NK-92 (cell line): ENCODE measurements around the gene TIAM2.

Experiments
- DNase-seq: peaks from one replicate; lab custom pipeline; 2025; ENCODE audit not compliant: unreplicated experiment; lab: John Stamatoyannopoulos, UW

Gene TIAM2

DNA sequence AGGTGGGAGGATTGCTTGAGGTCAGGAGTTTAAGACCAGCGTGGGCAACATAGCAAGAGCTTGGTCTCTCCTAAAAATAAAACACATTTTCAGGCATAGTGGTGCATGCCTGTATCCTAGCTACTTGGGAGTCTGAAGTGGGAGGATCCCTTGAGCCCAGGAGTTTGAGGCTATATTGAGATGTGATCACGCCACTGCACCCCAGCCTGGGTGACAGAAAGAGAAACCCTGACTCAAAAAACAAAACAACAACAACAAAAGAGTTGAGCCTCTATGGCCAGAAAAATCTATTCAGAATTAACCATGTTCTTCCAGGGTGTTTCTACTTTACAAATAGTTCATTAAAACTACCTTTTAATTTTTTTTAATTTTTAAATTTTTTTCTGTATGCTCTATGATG is 60.6 kb downstream of the TIAM2 start:
- no peak for DNase-seq

DNA sequence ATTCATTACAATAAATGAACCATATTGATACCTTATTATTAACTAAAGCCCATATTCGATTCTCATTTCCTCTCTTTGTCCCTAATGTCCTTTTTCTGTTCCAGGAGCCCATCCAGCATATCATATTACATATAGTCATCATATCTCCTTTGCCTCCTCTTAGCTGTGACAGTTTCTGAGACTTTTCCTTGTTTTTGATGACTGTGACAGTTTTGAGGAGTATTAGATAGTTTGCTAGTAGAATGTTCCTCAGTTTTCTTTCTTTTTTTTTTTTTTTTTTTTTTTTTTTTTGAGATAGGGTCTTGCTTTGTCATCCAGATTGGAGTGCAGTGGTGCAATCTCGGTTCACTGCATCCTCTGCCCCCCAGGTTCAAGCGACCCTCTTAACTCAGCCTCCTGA is 61.6 kb downstream of the TIAM2 start:
- no peak for DNase-seq

DNA sequence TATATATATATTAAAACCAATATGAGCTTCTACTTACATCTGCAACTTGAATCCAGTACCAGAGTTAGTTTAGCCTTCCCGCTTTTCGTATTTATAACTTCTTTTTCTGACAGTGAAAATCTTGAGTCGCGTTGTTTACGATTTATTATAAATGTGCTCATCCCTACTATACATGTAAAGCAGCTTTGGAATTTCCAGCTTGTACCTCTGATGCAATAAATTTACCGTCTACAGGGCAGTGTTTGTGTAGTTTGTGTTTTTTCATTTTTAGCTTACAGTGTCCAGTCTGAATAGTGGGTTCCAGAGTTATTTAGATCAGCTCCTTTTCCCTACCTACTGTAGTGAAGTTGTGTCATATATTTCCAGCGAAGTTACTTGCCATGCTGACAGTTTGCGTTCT is 66.3 kb downstream of the TIAM2 start:
- DNase-seq = no peak

DNA sequence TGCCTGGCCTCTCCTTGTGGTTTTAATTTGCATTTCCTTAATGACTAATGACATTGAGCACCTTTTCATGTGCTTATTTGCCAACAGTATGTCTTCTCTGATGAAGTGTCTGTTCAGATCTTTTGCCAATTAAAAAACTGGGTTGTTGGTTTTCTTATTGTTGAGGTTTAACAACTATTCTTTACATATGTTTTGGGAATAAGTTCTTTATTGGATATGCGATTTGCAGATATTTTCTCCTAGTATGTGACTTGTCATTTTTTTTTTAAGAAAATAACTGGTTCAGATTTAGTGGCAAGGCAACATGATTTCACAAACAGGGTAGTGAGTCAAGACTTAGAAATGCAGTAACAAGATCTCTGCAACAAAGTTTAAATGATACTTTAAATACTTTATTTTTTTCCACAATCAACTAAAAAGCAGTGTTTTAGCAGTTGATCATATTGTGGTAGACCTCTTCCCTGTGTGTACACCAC is 67.8 kb downstream of the TIAM2 start:
- DNase-seq = no peak

DNA sequence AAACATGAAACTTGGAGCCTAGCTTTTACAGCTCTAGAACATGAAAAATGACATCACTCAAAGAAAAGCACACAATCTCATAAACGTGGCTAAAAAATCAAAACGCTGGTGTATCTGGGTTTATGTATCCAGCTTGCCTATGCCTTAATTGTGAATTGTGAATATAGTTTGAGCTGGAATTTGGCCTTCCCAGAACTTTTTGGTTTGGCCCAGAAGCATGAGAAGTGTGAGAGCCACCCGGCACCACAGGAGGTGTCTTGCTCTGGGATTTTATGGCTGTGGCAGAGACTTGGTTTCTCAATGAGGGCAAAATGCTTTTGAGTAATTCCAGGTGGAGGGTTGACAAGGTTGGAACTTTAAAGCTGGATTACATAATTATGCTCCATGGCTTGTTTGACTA is 69.2 kb downstream of the TIAM2 start:
- DNase-seq = no peak

DNA sequence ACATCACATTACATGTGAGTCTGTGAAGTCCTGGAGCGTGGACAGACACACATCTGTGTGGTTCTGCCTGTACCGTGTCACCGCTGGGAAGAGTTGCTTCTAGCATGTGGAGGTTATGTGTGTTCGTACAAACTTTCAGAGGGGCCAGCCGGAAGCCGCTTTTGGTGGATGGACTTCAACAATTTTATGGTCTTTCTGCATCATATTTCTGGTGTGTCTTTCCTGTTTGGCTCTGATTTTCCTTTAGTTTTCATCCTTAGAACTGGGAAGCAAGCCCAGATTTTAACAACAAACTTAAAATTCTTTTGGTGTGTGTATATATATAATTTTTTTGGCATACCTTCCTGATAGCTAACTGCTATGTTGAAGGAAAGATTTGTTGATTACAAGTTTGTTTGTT is 71.2 kb downstream of the TIAM2 start:
- DNase-seq = no peak

DNA sequence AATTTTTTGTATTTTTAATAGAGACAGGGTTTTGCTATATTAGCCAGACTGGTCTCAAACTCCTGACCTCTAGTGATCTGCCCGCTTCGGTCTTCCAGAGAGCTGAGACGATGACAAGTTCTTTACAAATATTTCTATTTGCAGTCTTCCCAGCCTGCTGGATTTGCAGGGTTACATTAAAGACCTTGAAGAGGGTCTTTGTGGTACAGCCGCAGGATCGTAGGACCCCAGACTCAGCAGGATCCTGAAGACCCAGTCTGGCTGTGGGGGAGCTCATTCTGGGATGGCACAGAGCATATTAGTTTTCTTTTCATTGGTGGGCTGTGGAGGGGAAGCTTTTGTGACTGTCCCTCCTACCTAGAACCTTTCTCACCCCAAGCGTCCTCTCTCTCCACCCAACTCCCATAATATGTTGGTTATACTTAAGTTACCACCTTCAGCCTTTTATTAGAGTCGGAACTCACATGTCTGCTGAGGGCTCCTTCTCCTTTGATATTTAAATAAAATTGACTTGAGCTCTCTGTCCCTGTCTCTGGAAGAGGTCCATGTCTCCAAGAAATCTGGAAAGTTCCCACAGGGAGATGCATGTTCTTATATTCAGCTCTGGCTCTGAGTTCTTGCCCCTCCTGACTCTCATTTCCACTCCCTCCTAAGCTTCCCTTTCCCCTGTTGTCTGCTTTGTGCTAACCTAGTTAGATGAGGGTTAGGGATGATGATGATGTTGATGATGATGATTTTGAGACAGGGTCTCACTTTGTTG is 72.0 kb downstream of the TIAM2 start:
- no peak for DNase-seq

DNA sequence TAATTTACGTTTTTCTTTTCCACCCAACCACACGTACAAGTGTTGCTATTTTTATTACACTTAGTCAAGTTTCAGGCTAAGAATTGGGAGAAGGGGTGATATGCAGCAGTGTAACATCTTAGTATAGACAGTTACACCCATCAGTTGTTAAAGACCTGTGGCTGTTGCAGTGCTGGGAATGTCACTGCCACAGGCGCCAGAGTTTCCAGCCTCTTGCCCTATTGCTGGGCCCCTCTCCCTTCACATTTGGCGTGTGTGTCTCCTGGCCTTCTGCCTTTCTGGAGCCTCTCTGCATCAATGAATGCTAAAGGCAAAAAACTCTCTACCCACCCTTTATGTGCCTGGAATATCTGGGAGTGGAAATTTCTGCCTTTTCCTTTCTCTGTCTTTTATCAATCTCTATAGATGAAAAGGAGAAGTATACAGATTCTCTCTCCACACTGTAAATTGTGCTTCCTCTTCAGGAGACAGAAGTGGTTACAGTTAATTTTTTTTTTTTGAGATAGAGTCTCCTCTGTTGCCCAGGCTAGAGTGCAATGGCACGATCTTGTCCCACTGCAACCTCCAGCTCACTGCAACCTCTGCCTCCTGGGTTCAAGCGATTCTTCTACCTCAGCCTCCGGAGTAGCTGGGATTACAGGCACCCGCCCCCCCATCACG is 73.0 kb downstream of the TIAM2 start:
- DNase-seq = no peak

DNA sequence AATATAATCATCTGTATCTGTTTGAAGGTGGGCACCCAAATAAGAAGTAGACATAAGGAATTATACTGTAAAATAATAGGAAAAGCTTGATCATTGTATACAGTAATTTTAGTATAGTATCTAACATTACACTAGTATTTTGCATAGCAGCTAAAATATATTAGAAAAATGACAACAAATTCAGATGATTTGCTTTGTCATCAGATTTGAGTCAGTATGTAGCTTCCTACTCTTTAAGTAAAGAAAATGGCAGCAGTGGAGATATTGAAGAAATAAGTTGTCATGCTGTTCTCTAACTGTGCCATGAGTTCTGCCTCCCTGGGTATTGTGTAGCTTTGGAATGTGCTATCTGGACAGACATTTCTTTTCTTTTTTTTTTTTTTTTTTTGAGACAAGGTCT is 74.4 kb downstream of the TIAM2 start:
- DNase-seq = no peak

DNA sequence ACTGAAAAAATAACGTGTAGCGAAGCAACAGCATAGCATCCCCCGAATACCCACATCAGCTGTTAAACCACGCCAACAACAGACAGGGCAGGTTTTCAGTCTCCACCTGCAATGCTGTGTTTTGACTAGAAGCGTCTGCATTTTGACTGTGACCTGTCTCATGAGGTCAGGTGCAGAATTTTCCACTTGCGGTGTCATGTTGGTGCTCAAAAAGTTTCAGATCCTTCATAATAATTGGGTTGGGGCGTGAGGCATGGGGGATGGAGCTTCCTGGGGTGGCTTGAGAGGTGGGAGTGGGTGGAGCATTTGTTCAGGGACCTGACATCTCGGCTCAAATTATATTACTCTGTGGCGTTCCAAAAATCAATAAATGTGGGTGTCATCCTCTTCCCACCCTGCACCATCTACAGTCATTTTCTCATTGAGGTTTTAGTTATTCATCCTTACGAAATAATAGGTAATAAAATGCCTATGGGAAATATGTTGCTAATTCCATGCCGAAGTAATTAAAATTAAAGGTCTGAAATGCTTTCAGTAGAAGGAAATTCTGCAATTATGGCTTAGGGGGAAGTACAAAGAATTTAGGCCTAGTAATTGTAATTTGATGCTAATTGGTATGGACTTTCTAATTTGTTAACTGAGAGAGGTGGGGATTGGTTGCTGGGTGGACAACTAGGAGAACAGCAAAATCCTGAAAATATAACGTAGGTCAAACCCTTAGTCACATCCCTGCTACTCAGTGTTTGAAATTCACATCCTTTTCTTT is 81.0 kb downstream of the TIAM2 start:
- DNase-seq = no peak

DNA sequence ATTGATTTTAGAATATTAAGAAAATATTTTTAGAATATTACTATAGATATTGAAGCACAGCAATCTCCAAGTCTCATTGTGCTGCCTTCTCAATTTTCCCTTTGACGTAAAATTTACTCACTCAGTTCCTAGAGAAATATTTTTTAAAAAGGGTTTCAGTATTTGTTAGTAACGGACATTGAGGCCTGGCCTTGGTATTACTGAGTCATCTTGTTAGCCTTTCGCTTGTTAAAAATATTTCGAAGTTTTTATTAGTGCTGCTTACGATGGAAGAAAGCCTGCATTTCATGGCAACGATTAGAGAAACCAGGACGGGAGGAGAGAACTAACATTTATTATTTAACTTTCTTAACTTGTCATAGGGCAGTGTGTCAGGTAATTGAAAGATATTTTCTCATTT is 82.2 kb downstream of the TIAM2 start:
- no peak for DNase-seq

DNA sequence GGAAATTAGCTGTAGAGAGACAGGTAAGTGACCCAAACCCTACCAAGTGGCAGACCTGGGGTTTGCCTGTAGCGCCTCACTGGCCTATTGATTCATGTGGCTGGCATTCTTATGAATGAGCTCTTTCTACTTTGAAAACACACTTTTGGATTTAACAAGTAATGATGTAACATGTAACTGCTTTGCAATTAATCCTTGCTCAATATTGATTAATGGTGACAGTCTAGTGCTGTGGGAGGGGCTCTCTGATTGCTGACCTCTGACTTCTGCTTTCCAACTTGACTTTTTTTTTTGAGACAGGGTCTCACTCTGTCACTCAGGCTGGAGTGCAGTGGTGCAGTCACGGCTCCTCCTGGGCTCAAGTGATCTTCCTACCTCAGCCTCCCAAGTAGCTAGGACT is 82.7 kb downstream of the TIAM2 start:
- no peak for DNase-seq

DNA sequence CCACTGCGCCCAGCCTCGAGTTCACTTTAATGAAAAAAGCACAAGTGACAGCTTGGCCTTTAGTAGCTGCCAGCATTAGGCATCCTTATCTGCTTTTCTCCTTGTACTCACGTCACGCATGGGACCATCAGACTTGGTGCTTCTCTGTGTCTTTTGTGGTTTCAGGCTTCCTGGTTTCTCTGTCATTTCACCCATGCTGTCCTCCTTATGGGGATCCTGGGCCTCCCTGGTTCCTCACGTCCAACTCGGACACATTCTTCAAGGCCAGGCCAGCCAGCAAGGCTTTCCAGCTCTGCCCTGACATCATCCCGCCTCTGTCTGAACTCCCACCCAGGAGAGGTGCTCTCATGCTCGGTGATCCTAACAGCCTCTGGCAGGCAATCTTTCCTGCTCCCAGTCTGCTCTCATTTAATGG is 83.2 kb downstream of the TIAM2 start:
- no peak for DNase-seq

DNA sequence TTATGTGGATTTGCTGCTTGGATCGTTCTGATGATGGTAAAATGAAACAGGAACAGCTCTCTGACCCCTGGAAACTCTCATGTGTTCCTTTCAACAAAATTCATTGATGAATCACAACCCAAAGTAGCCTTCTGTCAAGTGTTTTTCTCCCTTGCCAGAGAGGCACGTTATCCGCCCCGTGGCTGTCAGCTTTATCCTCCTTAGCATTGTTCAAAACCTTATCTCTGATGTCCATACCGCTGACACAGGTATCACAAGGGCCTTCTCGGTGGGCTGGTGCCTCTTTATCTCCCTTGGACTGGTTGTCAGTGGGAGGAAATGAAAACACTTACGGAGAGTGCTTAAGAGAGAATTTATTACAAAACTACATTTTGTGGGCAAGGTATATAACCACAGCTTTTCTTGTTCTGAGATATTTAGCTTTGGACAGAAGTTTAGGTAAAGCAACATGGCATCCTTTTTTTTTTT is 84.9 kb downstream of the TIAM2 start:
- DNase-seq = no peak

DNA sequence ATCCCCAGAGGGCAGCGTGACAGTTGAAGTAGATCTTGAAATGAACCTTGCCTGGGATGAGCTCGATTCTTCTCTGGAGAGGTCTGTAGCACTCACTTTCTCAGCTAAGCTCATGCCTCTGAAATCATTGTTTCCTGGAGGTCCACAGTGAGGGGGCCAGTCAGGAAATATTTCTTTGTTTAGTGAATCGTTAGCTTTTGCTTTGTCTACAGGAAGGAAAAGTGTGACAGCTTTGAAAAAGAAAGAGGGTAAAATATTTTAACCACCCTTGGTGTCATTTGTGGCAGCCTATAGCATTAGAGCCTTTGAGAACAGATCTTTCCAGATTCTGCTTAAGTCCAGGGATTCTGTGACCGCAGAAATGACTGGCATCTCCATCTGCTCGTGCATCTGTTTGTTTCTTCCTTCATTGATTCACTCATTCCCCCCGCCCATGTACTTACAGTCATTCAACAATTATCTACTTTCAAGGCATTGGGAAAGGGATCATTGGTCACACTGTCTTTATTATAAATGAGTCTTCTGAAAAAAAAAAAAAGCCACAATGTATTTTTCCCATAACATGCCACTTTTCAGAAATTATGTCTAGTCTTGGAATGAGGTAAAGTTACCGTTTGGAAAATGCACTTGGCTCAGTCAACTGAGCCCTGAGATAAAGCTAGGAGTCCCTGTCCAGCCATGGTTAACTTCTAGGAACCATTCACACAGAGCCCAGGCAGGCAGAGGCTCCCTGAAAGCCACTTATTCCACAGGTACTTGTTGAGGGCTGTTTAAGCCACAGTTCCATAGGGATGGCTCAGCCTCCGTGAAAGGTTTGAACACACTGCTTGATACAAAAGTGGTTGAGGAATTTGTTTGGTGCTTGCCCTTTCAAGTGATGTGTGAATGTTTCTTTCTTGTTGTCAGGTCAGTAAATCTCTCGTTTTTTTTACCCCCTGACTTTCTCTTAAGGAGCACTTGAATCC is 86.0 kb downstream of the TIAM2 start:
- no peak for DNase-seq

DNA sequence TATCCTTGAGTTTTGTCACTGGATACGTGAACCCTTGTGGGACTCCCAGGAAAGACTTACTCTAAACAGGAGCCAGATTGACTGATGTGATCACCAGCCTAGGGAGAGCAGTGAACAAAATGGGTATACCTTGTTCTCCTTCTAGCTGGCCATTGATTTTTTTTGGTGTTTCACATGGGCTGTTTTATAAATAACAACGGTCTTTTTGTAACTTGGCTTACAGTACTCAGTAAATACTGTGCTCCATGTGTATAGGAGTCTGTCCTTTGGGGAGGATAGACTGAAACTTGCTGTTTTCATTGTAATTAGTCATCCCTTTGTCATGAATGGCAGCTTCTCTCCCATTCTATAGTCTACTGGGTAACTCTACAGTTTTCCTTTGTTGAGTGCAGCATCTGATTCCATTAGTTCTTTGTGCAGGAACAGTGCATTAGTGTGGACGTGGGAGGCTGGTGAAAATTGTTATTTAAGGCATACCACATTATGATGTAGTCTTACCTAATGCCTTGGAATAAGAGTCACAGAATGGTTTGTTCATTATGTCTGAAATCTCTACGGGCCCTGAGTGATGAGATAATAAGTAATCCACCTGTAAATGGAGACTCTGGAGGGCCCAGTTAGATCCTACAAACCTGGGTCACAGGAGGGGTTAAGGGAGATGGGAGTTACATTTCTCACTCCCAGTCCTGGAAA is 89.5 kb downstream of the TIAM2 start:
- no peak for DNase-seq

DNA sequence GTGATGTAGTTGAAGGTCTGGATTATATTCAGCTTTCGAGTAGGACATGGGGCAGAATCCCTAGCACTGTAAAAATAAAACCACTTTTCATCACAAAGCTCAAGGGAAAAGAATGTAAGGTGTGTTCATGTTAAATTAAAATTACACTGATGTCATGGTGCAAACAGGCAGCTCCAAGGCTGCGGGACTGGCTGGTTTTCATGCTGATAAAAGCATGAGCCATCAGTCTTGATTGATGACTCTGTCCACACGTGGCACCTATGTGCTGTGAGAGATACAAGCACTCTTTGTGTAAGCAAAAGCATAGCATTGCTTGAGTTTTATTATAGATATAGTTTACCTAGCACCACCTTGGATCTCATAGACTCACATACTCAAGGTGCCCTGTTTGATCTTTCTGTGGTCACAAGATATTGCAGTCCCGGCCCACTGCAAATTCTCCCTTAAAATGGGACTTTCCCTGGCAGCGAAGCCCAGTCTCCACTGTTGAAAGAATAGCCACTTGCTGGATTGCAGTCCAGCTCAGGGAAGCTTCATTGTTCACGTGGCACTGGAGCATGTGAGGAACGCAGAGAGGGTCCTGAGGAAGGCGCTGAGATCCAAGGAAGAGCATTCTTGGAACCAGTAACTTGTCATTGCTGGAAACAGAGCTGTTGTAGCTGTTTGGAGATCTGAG is 90.6 kb downstream of the TIAM2 start:
- DNase-seq = no peak

DNA sequence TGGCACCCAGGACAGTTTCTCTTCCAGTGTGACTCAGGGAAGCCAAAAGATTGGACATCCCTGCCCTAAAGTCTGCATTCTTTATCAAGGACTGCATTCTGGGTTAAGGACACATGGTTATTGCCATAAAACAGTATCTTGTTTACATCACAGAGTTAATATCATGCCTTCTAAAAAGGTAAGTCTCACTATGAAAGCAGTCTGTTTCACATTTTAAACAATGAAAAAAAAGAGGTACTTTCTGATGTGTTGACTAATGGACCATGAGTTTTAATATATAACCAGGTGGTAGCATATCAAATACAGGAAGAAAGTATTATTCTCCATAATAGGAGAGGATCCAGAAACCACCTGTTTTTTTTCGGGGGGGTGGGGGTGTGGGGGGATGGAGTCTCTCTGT is 93.7 kb downstream of the TIAM2 start:
- no peak for DNase-seq

DNA sequence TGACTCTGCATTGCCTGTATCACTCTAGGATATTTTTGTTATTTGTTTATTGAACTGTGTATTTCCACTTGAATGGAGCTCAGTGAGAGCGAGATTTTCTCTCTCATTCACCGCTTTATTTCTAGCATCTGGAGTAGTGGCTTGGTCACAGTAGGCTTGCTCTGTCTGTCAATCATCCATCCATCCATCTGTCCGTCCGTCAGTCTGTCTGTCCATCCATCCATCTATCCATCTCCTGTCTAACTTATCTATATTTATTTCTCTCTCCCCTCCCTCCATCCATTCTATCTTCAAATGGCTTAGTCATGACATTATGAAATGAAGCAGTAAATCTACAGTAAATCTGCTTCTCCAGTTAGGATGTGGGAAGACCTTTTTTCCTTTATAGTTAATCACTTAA is 94.6 kb downstream of the TIAM2 start:
- no peak for DNase-seq

DNA sequence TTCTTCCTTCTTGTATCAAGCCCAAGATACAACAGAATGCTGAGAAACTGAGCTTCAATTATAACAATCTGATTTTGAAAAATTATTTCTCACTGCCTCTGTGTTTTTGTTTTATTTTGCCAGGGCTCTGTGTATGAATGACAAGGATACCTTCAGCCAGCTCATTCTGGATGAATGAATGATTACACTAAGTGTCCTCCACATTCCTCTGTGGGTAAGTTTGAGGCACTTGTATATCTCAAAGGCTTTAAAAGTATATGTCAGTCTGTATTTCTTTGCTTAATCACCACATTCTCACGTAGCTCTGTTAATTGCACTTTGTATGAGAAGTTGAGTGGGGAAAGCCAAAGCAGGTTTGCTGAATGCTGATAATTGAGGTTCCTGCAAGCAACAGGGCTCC is 95.1 kb downstream of the TIAM2 start:
- no peak for DNase-seq
